Kidney (tissue), 14 donors: ENCODE data around the gene MST1. TPM values are rescaled to one million over a fixed set of nuclear protein-coding genes. Genes with fewer than 3 reads are reported as not detected.

Source experiments
- DNase-seq, 5 donors: peaks; one replicate each; pipeline ENCODE4 v3.0.0-alpha.2; 2013 to 2020
- FAIRE-seq: peaks from 2 replicates; lab custom pipeline; 2012; peaks lifted over from hg19 to GRCh38; lab: Jason Lieb, UNC
- H3K27ac ChIP-seq, 2 donors: one replicate each; pipeline ENCODE4 v1.7.0; 2013; ENCODE audit warnings: low read depth in 2 of 2, low read length in 2 of 2, inconsistent platforms in 1 of 2
- H3K27me3 ChIP-seq: one replicate; pipeline ENCODE4 v1.7.1; 2013; ENCODE audit warnings: low read length, inconsistent platforms; ENCODE audit not compliant: control insufficient read depth, insufficient read depth
- H3K36me3 ChIP-seq, 3 donors: one replicate each; pipeline versions ENCODE4 v1.7.0 to v1.7.1; 2013; ENCODE audit warnings: low read length in 3 of 3, control low read depth in 1 of 3, inconsistent platforms in 1 of 3; ENCODE audit not compliant: insufficient read depth in 3 of 3, control insufficient read depth in 2 of 3
- H3K4me1 ChIP-seq, 3 donors: one replicate each; pipeline versions ENCODE4 v1.7.0 to v1.7.1; 2013; ENCODE audit warnings: low read length in 3 of 3, inconsistent platforms in 1 of 3, low read depth in 1 of 3; ENCODE audit not compliant: control insufficient read depth in 2 of 3, insufficient read depth in 2 of 3
- H3K4me3 ChIP-seq, 3 donors: one replicate each; pipeline versions ENCODE4 v1.7.0 to v1.8.1; 2013; ENCODE audit warnings: low read length in 3 of 3, control low read depth in 1 of 3, inconsistent platforms in 1 of 3
- H3K9ac ChIP-seq, 3 donors: one replicate each; pipeline versions ENCODE4 v1.7.0 to v1.7.1; 2013; ENCODE audit warnings: low read length in 3 of 3, control low read depth in 1 of 3, inconsistent platforms in 1 of 3
- H3K9me3 ChIP-seq, 3 donors: one replicate each; pipeline versions ENCODE4 v1.7.0 to v1.7.1; 2013; ENCODE audit warnings: low read length in 3 of 3, control low read depth in 1 of 3, inconsistent platforms in 1 of 3; ENCODE audit not compliant: control insufficient read depth in 2 of 3, insufficient read depth in 1 of 3
- intact Hi-C: fragments of 100-400 bp; cut with DNase I; formaldehyde crosslinking; loops from one replicate; pipeline ENCODE4 v1.11.1; 2022
- polyA plus RNA-seq: library from polyadenylated mRNA; stranded (reverse); fragments of 350-450 nt; fragmentation: Illumina TruSeq; extraction: RNeasy Lipid Tissue Mini Kit (QIAGEN cat#74804); gene quantifications from one replicate; pipeline ENCODE4 v1.2.3, GENCODE V29; 2014; ENCODE audit warnings: low read depth, low replicate concordance; ENCODE audit not compliant: insufficient read depth
- total RNA-seq: library from RNA; stranded (reverse); fragmentation: NEBNext Ultra II Directional; extraction: Animal tissue kit (Norgen Biotek cat#: 25700); gene quantifications from one replicate; pipeline ENCODE4 v1.2.1, GENCODE V29; 2021
- TF ChIP-seq, protein P1 (sequence below): IDR thresholded peaks from 3 replicates; pipeline ENCODE4 v1.5.1; 2012; ENCODE audit warnings: mild to moderate bottlenecking, moderate library complexity, borderline replicate concordance; ENCODE audit not compliant: insufficient read depth; ENCODE audit errors: extremely low read depth
- donor health status: control.
- donor health status: control.
- donor health status: control.
- donor health status: control.
- donor health status: control.
- donor health status: DM: yes; HTN: yes; CAD: no.
- donor health status: Normal renal cell carcinoma (clear cell type).

The MST1 gene
- total and polyA plus RNA-seq, 2 donors from 2014 or later: 77.3 to 152 TPM

DNA sequence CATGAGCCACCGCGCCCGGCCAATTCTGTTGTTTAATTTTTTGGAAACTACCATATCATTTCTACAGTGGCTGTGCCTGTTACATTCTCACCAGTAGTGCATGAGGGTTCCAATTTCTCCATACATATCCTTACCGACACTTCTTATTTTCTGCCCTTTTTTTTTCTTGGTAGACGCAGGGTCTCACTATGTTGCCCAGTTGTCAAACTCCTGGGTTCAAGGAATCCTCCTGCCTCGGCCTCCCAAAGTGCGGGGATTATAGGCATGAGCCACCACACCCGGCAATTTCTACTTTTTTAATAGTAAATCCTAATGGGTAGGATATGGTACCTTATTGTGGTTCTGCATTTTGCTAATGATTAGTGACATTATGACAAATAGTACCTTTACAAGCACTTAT is 20.6 kb upstream of the MST1 start:
- TF ChIP-seq, protein P1, sequence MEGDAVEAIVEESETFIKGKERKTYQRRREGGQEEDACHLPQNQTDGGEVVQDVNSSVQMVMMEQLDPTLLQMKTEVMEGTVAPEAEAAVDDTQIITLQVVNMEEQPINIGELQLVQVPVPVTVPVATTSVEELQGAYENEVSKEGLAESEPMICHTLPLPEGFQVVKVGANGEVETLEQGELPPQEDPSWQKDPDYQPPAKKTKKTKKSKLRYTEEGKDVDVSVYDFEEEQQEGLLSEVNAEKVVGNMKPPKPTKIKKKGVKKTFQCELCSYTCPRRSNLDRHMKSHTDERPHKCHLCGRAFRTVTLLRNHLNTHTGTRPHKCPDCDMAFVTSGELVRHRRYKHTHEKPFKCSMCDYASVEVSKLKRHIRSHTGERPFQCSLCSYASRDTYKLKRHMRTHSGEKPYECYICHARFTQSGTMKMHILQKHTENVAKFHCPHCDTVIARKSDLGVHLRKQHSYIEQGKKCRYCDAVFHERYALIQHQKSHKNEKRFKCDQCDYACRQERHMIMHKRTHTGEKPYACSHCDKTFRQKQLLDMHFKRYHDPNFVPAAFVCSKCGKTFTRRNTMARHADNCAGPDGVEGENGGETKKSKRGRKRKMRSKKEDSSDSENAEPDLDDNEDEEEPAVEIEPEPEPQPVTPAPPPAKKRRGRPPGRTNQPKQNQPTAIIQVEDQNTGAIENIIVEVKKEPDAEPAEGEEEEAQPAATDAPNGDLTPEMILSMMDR: no peak
- Histone ChIP-seq H3K4me1 (no peaks in the 10 kb centered on the region), H3K9ac (no peak overlapping the region), H3K36me3 (peaks cover 0 to 17% (median 2%) of the 10 kb centered on the region in 3 donors), H3K4me3 (no peak overlapping the region), H3K9me3 (no peaks in the 10 kb centered on the region), H3K27me3 (no peaks in the 10 kb centered on the region), H3K27ac (no peak overlapping the region)
- FAIRE-seq (no peak), DNase-seq (no peak)
- intact Hi-C loops: no loop called here

DNA sequence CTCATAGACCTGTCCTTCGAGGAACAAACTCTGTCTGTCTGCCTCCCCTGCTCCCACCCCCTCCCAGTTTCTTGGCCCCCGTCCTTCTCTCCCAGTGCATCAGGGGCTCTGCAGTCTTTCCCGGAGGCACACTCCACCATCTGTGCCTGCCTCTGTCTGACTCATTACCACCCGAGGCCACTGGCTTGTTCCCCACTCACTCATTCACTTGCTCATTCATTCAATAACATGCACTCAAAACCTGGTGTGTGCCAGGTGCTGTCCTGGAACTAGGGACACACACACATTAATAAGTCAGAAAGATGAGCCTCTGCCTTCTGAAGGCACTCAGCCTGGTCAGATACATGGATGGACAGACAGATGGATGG is 17.8 kb upstream of the MST1 start:
- FAIRE-seq: no peak
- TF ChIP-seq, protein P1: no peak
- Histone ChIP-seq H3K4me3 (no peak overlapping the region), H3K27me3 (no peaks in the 10 kb centered on the region), H3K9me3 (no peaks in the 10 kb centered on the region), H3K27ac (no peak overlapping the region), H3K9ac (no peak overlapping the region), H3K4me1 (no peaks in the 10 kb centered on the region), H3K36me3 (peaks cover 0 to 19% (median 6%) of the 10 kb centered on the region in 3 donors)
- intact Hi-C loops: no loop called here
- no peak for DNase-seq

DNA sequence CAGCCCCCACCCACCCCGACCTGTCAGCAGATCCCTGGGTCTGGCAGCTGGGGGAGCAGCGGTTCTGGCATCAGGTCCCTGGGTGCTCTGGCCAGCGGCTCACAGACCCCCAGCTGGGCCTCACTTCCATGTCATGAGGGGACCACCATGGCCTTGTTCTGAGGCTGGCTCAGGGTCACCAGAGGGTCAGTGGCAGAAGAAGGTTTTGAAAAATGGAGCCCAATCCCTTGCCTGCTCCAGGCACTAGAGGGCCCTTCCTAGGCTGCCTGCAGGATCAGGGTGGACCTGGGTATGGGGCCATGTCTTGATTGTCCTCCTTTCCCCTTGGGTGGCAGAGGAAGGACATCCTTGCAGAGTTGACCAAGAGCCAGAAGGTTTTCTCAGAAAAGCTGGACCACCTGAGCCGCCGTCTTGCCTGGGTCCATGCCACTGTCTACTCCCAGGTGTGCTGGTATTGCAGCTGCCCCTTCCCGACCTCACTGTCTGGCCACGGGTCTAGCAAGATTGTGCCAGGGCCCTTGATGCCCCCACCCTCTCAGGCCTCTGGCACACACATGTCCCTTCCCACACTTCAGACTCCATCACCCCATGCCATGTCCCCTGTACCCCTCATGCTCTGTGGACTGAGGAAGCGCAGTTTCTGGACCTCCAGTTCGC is 17.3 kb upstream of the MST1 start:
- no peak overlapping the region for H3K9ac ChIP-seq
- no peak overlapping the region for H3K4me3 ChIP-seq
- DNase-seq (no peak), FAIRE-seq (no peak)
- TF ChIP-seq, protein P1: no peak
- no peaks in the 10 kb centered on the region for H3K27me3 ChIP-seq
- H3K9me3 ChIP-seq: no peaks in the 10 kb centered on the region
- peaks cover 0 to 21% (median 6%) of the 10 kb centered on the region in 3 donors for H3K36me3 ChIP-seq
- H3K27ac ChIP-seq: no peak overlapping the region
- H3K4me1 ChIP-seq: no peaks in the 10 kb centered on the region
- intact Hi-C loops: no loop called here
